Loucy (cell line): ENCODE data around the gene KBTBD12.

ENCODE experiments used
- H2AFZ ChIP-seq: fragments of 200-600 bp; sonication (generic); 2 replicates; pipeline ENCODE4 v1.6.0; 2016; ENCODE audit warnings: antibody characterized with exemption, mild to moderate bottlenecking, low read length, moderate library complexity
- H3F3A ChIP-seq: fragments of 200-600 bp; 2 replicates; pipeline ENCODE4 v1.6.0; 2016; ENCODE audit warnings: antibody characterized with exemption, low read depth, mild to moderate bottlenecking
- H3K27me3 ChIP-seq: fragments of 200-600 bp; sonication (generic); 2 replicates; pipeline ENCODE4 v1.6.1; 2014; ENCODE audit warnings: low read length, mild to moderate bottlenecking; ENCODE audit not compliant: insufficient read depth, poor library complexity, severe bottlenecking
- H3K36me3 ChIP-seq: fragments of 200-600 bp; sonication (generic); 2 replicates; pipeline ENCODE4 v1.6.1; 2016; ENCODE audit warnings: low read length; ENCODE audit not compliant: insufficient read depth
- H3K4me1 ChIP-seq: fragments of 200-600 bp; sonication (generic); 2 replicates; pipeline ENCODE4 v1.5.1; 2014; ENCODE audit warnings: low read length, mild to moderate bottlenecking; ENCODE audit not compliant: insufficient read depth, poor library complexity, severe bottlenecking
- H3K4me2 ChIP-seq: fragments of 200-600 bp; sonication (generic); 2 replicates; pipeline ENCODE4 v1.6.0; 2014; ENCODE audit warnings: antibody characterized with exemption, low read length, low read depth, mild to moderate bottlenecking; ENCODE audit not compliant: poor library complexity, severe bottlenecking
- H3K4me3 ChIP-seq: fragments of 200-600 bp; sonication (generic); 2 replicates; pipeline ENCODE4 v1.5.1; 2014; ENCODE audit warnings: low read length, mild to moderate bottlenecking, mixed read lengths; ENCODE audit not compliant: poor library complexity, severe bottlenecking
- H3K79me2 ChIP-seq: fragments of 200-600 bp; sonication (generic); 2 replicates; pipeline ENCODE4 v1.6.1; 2014; ENCODE audit warnings: low read length; ENCODE audit not compliant: insufficient read depth
- H3K9ac ChIP-seq: fragments of 200-600 bp; sonication (generic); 2 replicates; pipeline ENCODE4 v1.6.0; 2014; ENCODE audit warnings: mild to moderate bottlenecking, low read depth, low read length, moderate library complexity; ENCODE audit not compliant: poor library complexity, severe bottlenecking
- H3K9me2 ChIP-seq: fragments of 200-600 bp; sonication (generic); replicated peaks from 2 replicates; pipeline ENCODE4 v1.6.1; 2016; ENCODE audit warnings: low read depth, low read length, mixed read lengths
- H3K9me3 ChIP-seq: fragments of 200-600 bp; sonication (generic); 2 replicates; pipeline ENCODE4 v1.6.1; 2014; ENCODE audit warnings: mild to moderate bottlenecking, antibody characterized with exemption, low read length, low read depth; ENCODE audit not compliant: insufficient read depth
- H4K20me1 ChIP-seq: fragments of 200-600 bp; sonication (generic); 2 replicates; pipeline ENCODE4 v1.6.0; 2014; ENCODE audit warnings: antibody characterized with exemption, low read length, mild to moderate bottlenecking; ENCODE audit not compliant: insufficient read depth, poor library complexity, severe bottlenecking
- CTCF ChIP-seq: fragments of 200-600 bp; sonication (generic); conservative IDR thresholded peaks from 2 replicates; pipeline ENCODE4 v1.5.1; 2014; ENCODE audit warnings: mild to moderate bottlenecking, antibody characterized with exemption, low read length
- EZH2phosphoT487 ChIP-seq: fragments of 200-600 bp; IDR thresholded peaks from 2 replicates; pipeline ENCODE4 v1.6.1; 2018; ENCODE audit warnings: antibody characterized with exemption, mild to moderate bottlenecking, moderate library complexity, borderline replicate concordance

Gene KBTBD12

GRCh38 chr3:127979473-127979872 is 64.4 kb downstream of the KBTBD12 start:
- Histone ChIP-seq H3K36me3 (no peaks in the 10 kb centered on the region), H4K20me1 (no peaks in the 10 kb centered on the region), H2AFZ (no peak overlapping the region), H3K9me2 (no peaks in the 10 kb centered on the region), H3K4me3 (no peak overlapping the region), H3K4me2 (no peak overlapping the region), H3K4me1 (no peaks in the 10 kb centered on the region), H3F3A (no peaks in the 10 kb centered on the region), H3K27me3 (no peaks in the 10 kb centered on the region), H3K9me3 (no peaks in the 10 kb centered on the region), H3K9ac (no peak overlapping the region), H3K79me2 (no peaks in the 10 kb centered on the region)
- TF ChIP-seq CTCF (no peak), EZH2phosphoT487 (no peak)

GRCh38 chr3:127981097-127981496 is 66.1 kb downstream of the KBTBD12 start:
- H3F3A ChIP-seq = no peaks in the 10 kb centered on the region
- H2AFZ ChIP-seq = no peak overlapping the region
- H3K4me3 ChIP-seq = no peak overlapping the region
- H3K9ac ChIP-seq = no peak overlapping the region
- no peak overlapping the region for H3K4me2 ChIP-seq
- H3K4me1 ChIP-seq = no peaks in the 10 kb centered on the region
- H3K79me2 ChIP-seq = no peaks in the 10 kb centered on the region
- H3K9me3 ChIP-seq = no peaks in the 10 kb centered on the region
- H3K36me3 ChIP-seq = no peaks in the 10 kb centered on the region
- no peaks in the 10 kb centered on the region for H3K27me3 ChIP-seq
- H4K20me1 ChIP-seq = no peaks in the 10 kb centered on the region
- no peaks in the 10 kb centered on the region for H3K9me2 ChIP-seq
- TF ChIP-seq CTCF = no peak
- TF ChIP-seq EZH2phosphoT487 = no peak

- Histone ChIP-seq H3K9ac (no peak overlapping the region), H3F3A (no peaks in the 10 kb centered on the region), H3K4me2 (no peak overlapping the region), H3K36me3 (no peaks in the 10 kb centered on the region), H3K4me1 (no peaks in the 10 kb centered on the region), H3K79me2 (no peaks in the 10 kb centered on the region), H3K4me3 (no peak overlapping the region), H2AFZ (no peak overlapping the region), H3K9me3 (no peaks in the 10 kb centered on the region), H3K27me3 (no peaks in the 10 kb centered on the region), H3K9me2 (no peaks in the 10 kb centered on the region), H4K20me1 (no peaks in the 10 kb centered on the region)
- no peak for TF ChIP-seq EZH2phosphoT487
- TF ChIP-seq CTCF = no peak
Observed at GRCh38 chr3:127982155-127982554, 67.1 kb downstream of the KBTBD12 start.
